MM.1S (cell line): ENCODE data around the gene NAALADL2.
"Not testable (repeated sequence)": the region's sequence is repeated elsewhere in the genome, so short reads cannot be mapped to it uniquely, and the experiment has no call there.

ENCODE experiments used
- DNase-seq: peaks from one replicate; pipeline ENCODE4 v3.0.0-alpha.2; 2015
- H2AFZ ChIP-seq: fragments of 300-600 bp; sonication (generic); 2 replicates; pipeline ENCODE4 v1.6.0; 2016; ENCODE audit warnings: antibody characterized with exemption, low read length
- H3F3A ChIP-seq: fragments of 300-600 bp; sonication (generic); 2 replicates; pipeline ENCODE4 v1.6.1; 2016; ENCODE audit warnings: mild to moderate bottlenecking, antibody characterized with exemption, low read length, moderate library complexity, mixed read lengths; ENCODE audit not compliant: insufficient read depth
- H3K27ac ChIP-seq: fragments of 300-600 bp; sonication (generic); 2 replicates; pipeline ENCODE4 v1.5.1; 2016; ENCODE audit warnings: mild to moderate bottlenecking, low read length
- H3K27me3 ChIP-seq: fragments of 300-600 bp; sonication (generic); replicated peaks from 2 replicates; pipeline ENCODE4 v1.6.0; 2016; ENCODE audit warnings: low read length; ENCODE audit not compliant: insufficient read depth
- H3K36me3 ChIP-seq: fragments of 300-600 bp; sonication (generic); replicated peaks from 2 replicates; pipeline ENCODE4 v1.6.1; 2016; ENCODE audit warnings: mild to moderate bottlenecking, low read length, mixed read lengths; ENCODE audit not compliant: insufficient read depth
- H3K4me1 ChIP-seq: fragments of 300-600 bp; sonication (generic); 2 replicates; pipeline ENCODE4 v1.6.1; 2016; ENCODE audit warnings: low read length, mixed read lengths
- H3K4me2 ChIP-seq: fragments of 300-600 bp; sonication (generic); 2 replicates; pipeline ENCODE4 v1.6.0; 2016; ENCODE audit warnings: low read depth, low read length
- H3K4me3 ChIP-seq: fragments of 300-600 bp; sonication (generic); 2 replicates; pipeline ENCODE4 v1.5.1; 2016; ENCODE audit warnings: low read length, mixed read lengths
- H3K79me2 ChIP-seq: fragments of 300-600 bp; sonication (generic); 2 replicates; pipeline ENCODE4 v1.6.1; 2016; ENCODE audit warnings: mixed run types, low read length, mixed read lengths
- H3K9ac ChIP-seq: fragments of 300-600 bp; sonication (generic); 2 replicates; pipeline ENCODE4 v1.6.1; 2016; ENCODE audit warnings: low read length, mixed read lengths
- H3K9me2 ChIP-seq: fragments of 300-600 bp; sonication (generic); replicated peaks from 2 replicates; pipeline ENCODE4 v1.6.1; 2016; ENCODE audit warnings: mild to moderate bottlenecking, low read length, mixed read lengths; ENCODE audit not compliant: insufficient read depth
- H3K9me3 ChIP-seq: fragments of 300-600 bp; sonication (generic); replicated peaks from 2 replicates; pipeline ENCODE4 v1.6.1; 2016; ENCODE audit warnings: mild to moderate bottlenecking, low read length, mixed read lengths; ENCODE audit not compliant: insufficient read depth
- H4K20me1 ChIP-seq: fragments of 300-600 bp; sonication (generic); 2 replicates; pipeline ENCODE4 v1.6.1; 2016; ENCODE audit warnings: mild to moderate bottlenecking, low read length, moderate library complexity, mixed read lengths; ENCODE audit not compliant: insufficient read depth
- CTCF ChIP-seq: fragments of 300-600 bp; sonication (generic); IDR thresholded peaks from 2 replicates; pipeline ENCODE4 v1.5.1; 2016; ENCODE audit warnings: antibody characterized with exemption, low read length, mixed read lengths
- EZH2 ChIP-seq: fragments of 300-600 bp; sonication (generic); optimal IDR thresholded peaks from 2 replicates; pipeline ENCODE3; 2017; ENCODE audit warnings: low read depth, mild to moderate bottlenecking, antibody characterized with exemption, low read length, mixed read lengths
- EZH2phosphoT487 ChIP-seq: fragments of 300-600 bp; sonication (generic); IDR thresholded peaks from 2 replicates; pipeline ENCODE4 v1.6.1; 2018; ENCODE audit warnings: antibody characterized with exemption, low read length

The NAALADL2 gene

GRCh38 chr3:175159202-175159601, 300.1 kb downstream of the NAALADL2 start:
- H3K4me2 ChIP-seq, result no peak overlapping the region
- H3K36me3 ChIP-seq, result no peaks in the 10 kb centered on the region
- no peaks in the 10 kb centered on the region for H3K9me3 ChIP-seq
- no peaks in the 10 kb centered on the region for H3F3A ChIP-seq
- H3K79me2 ChIP-seq, result no peaks in the 10 kb centered on the region
- no peaks in the 10 kb centered on the region for H3K9me2 ChIP-seq
- no peak overlapping the region for H3K4me3 ChIP-seq
- H3K9ac ChIP-seq, result no peak overlapping the region
- H3K27me3 ChIP-seq, result no peaks in the 10 kb centered on the region
- no peaks in the 10 kb centered on the region for H4K20me1 ChIP-seq
- no peak for DNase-seq
- H3K27ac ChIP-seq, result no peak overlapping the region
- no peak overlapping the region for H2AFZ ChIP-seq
- peaks cover 3% of the 10 kb centered on the region; the same call in 1 of the 2 replicates for H3K4me1 ChIP-seq
- TF ChIP-seq CTCF (no peak), EZH2 (no peak), EZH2phosphoT487 (no peak)

- no peaks in the 10 kb centered on the region for H3F3A ChIP-seq
- no peak overlapping the region for H3K27ac ChIP-seq
- no peak overlapping the region for H3K4me2 ChIP-seq
- no peak for TF ChIP-seq EZH2
- no peak for TF ChIP-seq EZH2phosphoT487
- TF ChIP-seq CTCF, result no peak
- DNase-seq, result no peak
- H3K9me2 ChIP-seq, result no peaks in the 10 kb centered on the region
- peaks cover 3% of the 10 kb centered on the region; the same call in 1 of the 2 replicates for H3K4me1 ChIP-seq
- H2AFZ ChIP-seq, result no peak overlapping the region
- no peaks in the 10 kb centered on the region for H3K36me3 ChIP-seq
- no peaks in the 10 kb centered on the region for H3K9me3 ChIP-seq
- no peak overlapping the region for H3K4me3 ChIP-seq
- no peaks in the 10 kb centered on the region for H4K20me1 ChIP-seq
- H3K27me3 ChIP-seq, result no peaks in the 10 kb centered on the region
- H3K9ac ChIP-seq, result no peak overlapping the region
- H3K79me2 ChIP-seq, result no peaks in the 10 kb centered on the region
These were observed 302.2 kb downstream of the NAALADL2 start for GRCh38 chr3:175161291-175161690.

- Histone ChIP-seq H4K20me1 (no peaks in the 10 kb centered on the region), H3K27me3 (no peaks in the 10 kb centered on the region), H3K79me2 (no peaks in the 10 kb centered on the region), H3K4me1 (peaks cover 3% of the 10 kb centered on the region; the same call in 1 of the 2 replicates), H3K9ac (no peak overlapping the region), H3K9me3 (no peaks in the 10 kb centered on the region), H3K4me2 (no peak overlapping the region), H3K27ac (no peak overlapping the region), H3K4me3 (no peak overlapping the region), H3K9me2 (no peaks in the 10 kb centered on the region), H3K36me3 (no peaks in the 10 kb centered on the region), H2AFZ (no peak overlapping the region), H3F3A (no peaks in the 10 kb centered on the region)
- DNase-seq, result no peak
- TF ChIP-seq CTCF (no peak), EZH2 (no peak), EZH2phosphoT487 (no peak)
These were observed 304.6 kb downstream of the NAALADL2 start for GRCh38 chr3:175163686-175164085.

- H3K4me2 ChIP-seq, H3K9me3 ChIP-seq, H3K79me2 ChIP-seq, H4K20me1 ChIP-seq, H3K9me2 ChIP-seq, H3K27ac ChIP-seq, H3K27me3 ChIP-seq, H3K4me3 ChIP-seq, DNase-seq, H2AFZ ChIP-seq, H3K36me3 ChIP-seq, H3K9ac ChIP-seq, H3F3A ChIP-seq, H3K4me1 ChIP-seq: not testable (repeated sequence)
These were observed 314.0 kb downstream of the NAALADL2 start for GRCh38 chr3:175173117-175173516.
